Activated naive CD8-positive, alpha-beta T cell treated with anti-CD3 and anti-CD28 coated beads, Interleukin-2, amount 50 U/mL, for 24 hours (primary cell): Measurements from ENCODE around the gene F11.
"Not testable (repeated sequence)": the region's sequence is repeated elsewhere in the genome, so short reads cannot be mapped to it uniquely, and the experiment has no call there.

Source experiments
- ATAC-seq: fragments of 150-1000 bp; cut with Tn5 transposase; one replicate; pipeline ENCODE4 v1.10.0; 2021
- DNase-seq: peaks from one replicate; pipeline ENCODE4 v3.0.0; 2021
- H3K27ac Mint-ChIP-seq: one replicate; pipeline ENCODE4 v1.8.0; 2021; ENCODE audit warnings: mild to moderate bottlenecking, mixed read lengths
- H3K27me3 Mint-ChIP-seq: one replicate; pipeline ENCODE4 v1.8.0; 2021; ENCODE audit warnings: mixed read lengths
- H3K36me3 Mint-ChIP-seq: one replicate; pipeline ENCODE4 v1.8.0; 2021; ENCODE audit warnings: low read depth, mixed read lengths
- H3K4me1 Mint-ChIP-seq: one replicate; pipeline ENCODE4 v1.8.0; 2021; ENCODE audit warnings: mixed read lengths
- H3K4me3 Mint-ChIP-seq: one replicate; pipeline ENCODE4 v1.8.0; 2021; ENCODE audit warnings: mild to moderate bottlenecking, moderate library complexity, mixed read lengths
- H3K9me3 Mint-ChIP-seq: one replicate; pipeline ENCODE4 v1.8.0; 2021; ENCODE audit warnings: mixed read lengths

F11 gene

DNA sequence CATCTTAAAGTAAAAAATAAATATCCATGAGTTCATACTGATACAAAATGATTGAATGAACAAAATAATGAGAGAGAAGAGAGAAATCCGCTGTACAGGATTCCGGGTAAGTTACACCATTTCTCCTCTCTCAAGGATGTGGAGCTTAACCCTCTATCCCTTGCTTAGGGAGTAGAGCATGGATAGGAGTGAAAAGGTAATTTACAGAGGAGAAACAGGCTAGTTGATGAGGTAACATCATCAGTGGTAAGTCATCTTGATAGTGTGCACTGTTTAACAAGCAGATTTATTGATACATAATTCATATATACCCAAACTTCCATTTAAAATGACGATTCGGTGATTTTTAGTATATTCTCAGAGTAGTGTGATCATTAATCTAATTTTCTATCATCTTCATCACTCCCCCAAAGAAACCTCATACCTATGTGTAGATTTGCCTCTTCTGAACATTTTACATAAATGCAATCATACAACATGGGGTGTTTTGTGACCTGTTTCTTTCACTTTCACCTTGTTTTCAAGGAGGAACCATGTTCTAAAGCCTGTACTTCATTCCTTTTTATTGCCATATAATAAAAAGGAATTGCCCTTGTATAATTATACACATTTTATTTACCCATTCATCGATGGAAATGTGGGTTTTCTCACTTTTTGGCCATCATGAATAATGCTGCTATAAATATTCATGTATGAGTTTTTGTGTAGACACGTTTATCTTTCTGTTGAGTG is 34.8 kb downstream of the F11 start:
- DNase-seq (no peak), ATAC-seq (no peak)
- Mint-ChIP-seq H3K9me3 (no peaks in the 10 kb centered on the region), H3K27me3 (peaks cover 18% of the 10 kb centered on the region), H3K4me3 (no peak overlapping the region), H3K36me3 (no peaks in the 10 kb centered on the region), H3K4me1 (no peaks in the 10 kb centered on the region), H3K27ac (no peak overlapping the region)

DNA sequence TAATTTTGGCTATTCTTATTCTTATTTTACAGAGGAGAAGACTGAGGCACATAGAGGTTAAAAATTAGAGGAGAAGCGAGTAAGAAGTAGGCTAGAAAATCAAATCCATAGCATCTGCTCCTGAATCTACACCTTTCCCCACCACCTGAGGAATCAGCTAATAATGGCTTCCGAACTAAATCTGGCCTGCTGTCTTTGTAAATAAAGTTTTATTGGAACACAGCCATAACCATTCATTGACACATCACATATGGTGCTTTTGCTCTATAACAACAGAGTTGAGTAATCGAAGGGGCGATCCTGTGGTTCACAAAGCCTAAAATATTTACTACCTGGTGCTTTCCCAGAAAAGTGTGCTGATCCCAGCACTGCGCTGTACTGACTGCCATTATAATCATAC is 38.2 kb downstream of the F11 start:
- no peaks in the 10 kb centered on the region for H3K36me3 Mint-ChIP-seq
- H3K4me1 Mint-ChIP-seq = no peaks in the 10 kb centered on the region
- ATAC-seq (no peak), DNase-seq (no peak)
- H3K27ac Mint-ChIP-seq = no peak overlapping the region
- H3K27me3 Mint-ChIP-seq = peaks cover 10% of the 10 kb centered on the region
- H3K9me3 Mint-ChIP-seq = no peaks in the 10 kb centered on the region
- no peak overlapping the region for H3K4me3 Mint-ChIP-seq

DNA sequence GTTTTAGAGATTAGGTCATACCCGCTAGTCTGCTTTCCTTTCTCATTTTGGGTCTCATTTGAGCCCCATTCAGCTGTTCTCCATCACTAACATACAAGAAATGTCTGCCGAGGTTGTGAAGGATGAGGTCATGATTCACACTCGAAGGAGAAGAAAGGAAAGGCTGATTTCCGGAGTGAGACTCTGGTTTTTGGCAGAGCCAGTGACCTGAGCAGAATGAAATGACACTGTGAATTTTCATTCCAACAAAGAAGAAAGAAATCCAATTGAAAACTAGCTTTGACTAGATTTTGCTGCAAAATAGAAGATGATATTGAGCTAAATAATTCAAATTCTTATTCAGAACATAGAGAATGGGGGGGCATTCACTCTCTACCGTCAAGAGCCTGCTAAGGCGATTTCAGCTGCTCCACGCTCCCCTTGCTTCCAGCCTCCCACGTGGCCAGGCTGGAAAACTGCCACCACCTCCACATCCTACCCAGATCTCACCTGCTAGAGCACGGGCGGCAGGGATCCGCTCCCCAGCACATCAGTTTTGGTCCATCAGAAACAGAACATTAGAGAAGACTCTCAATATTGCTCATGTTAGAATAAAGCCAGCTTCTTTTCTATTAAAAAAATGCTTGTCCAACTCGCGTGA is 39.0 kb downstream of the F11 start:
- H3K4me1 Mint-ChIP-seq = no peaks in the 10 kb centered on the region
- H3K36me3 Mint-ChIP-seq = no peaks in the 10 kb centered on the region
- no peaks in the 10 kb centered on the region for H3K9me3 Mint-ChIP-seq
- no peak for DNase-seq
- no peak overlapping the region for H3K4me3 Mint-ChIP-seq
- peaks cover 7% of the 10 kb centered on the region for H3K27me3 Mint-ChIP-seq
- ATAC-seq = no peak
- no peak overlapping the region for H3K27ac Mint-ChIP-seq

DNA sequence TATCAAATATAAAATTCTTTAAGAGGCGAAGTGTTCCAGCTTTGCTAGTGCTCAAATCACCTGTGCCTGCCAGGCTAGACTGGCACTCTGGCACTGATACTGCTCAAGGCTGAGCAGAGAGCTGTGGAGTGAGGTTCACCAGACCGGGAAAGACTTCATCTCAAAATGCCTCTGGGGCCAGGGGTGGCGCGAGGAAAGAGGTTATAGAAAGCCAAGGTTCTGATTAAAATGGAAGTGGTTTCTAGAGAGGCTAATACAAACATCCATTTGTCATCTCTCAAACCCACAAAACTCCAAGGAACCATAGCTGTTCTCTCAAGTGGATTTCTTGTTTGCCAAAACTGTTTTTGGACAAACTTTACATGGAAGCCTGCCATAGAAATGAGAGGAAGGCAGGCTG is 41.5 kb downstream of the F11 start:
- Mint-ChIP-seq H3K27ac (no peak overlapping the region), H3K9me3 (no peaks in the 10 kb centered on the region), H3K4me1 (no peaks in the 10 kb centered on the region), H3K4me3 (no peak overlapping the region), H3K27me3 (peaks cover 7% of the 10 kb centered on the region), H3K36me3 (no peaks in the 10 kb centered on the region)
- ATAC-seq = no peak
- no peak for DNase-seq

DNA sequence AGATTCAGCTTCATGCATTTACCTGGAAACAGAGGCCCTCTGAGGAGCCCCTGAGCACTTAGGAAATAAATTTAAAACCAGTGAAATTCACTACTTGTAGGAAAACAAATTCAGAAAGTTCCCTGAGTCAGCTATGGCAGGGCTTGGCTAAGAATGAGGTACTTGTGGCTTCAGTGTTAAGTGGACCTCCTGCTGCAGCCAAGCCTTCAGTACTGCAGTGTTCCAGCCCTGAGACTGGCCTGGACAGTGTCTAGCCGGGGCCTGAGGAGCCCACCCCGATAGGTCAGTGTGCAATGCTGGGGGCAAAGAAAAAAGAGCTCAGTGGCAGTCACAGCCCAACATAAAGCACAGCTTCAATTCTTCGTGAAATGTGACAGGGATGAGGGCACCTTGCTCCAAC is 41.9 kb downstream of the F11 start:
- DNase-seq (no peak), ATAC-seq (no peak)
- Mint-ChIP-seq H3K4me3 (no peak overlapping the region), H3K4me1 (no peaks in the 10 kb centered on the region), H3K27ac (no peak overlapping the region), H3K36me3 (no peaks in the 10 kb centered on the region), H3K27me3 (peaks cover 7% of the 10 kb centered on the region), H3K9me3 (no peaks in the 10 kb centered on the region)

DNA sequence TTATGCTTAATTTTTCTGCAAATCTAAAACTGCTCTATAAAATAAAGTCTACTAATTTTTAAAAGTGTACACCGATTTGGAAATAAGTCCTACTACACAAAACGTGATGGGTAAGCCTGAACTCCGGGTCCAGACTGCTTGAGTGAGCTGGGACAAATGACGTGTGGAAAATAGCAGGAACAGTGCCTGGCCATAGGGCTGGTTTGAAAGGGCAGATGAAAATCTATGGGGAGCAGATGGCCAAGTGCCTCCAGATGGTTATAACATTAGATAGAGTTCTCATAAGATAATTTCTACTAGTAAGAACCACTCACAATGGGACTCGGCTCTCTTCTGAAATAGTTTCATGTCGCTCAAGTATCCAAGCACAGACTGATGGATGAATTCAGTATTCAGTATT is 52.5 kb downstream of the F11 start:
- Mint-ChIP-seq H3K27me3 (peaks cover 2% of the 10 kb centered on the region), H3K9me3 (no peaks in the 10 kb centered on the region), H3K27ac (no peak overlapping the region), H3K4me1 (no peaks in the 10 kb centered on the region), H3K4me3 (no peak overlapping the region), H3K36me3 (no peaks in the 10 kb centered on the region)
- DNase-seq = no peak
- ATAC-seq = no peak

DNA sequence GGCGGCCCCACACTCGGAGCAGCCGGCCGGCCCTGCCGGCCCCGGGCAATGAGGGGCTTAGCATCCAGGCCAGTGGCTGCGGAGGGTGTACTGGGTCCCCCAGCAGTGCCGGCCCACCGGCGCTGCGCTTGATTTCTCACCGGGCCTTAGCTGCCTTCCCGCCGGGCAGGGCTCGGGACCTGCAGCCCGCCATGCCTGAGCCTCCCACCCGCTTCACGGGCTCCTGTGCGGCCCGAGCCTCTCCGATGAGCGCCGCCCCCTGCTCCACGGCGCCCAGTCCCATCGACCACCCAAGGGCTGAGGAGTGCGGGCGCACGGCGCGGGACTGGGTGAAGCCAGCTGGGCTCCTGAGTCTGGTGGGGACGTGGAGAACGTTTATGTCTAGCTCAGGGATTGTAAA is 58.7 kb downstream of the F11 start:
- not testable (repeated sequence) for DNase-seq, H3K4me1 Mint-ChIP-seq, ATAC-seq, H3K27ac Mint-ChIP-seq, H3K9me3 Mint-ChIP-seq, H3K36me3 Mint-ChIP-seq, H3K4me3 Mint-ChIP-seq, H3K27me3 Mint-ChIP-seq

DNA sequence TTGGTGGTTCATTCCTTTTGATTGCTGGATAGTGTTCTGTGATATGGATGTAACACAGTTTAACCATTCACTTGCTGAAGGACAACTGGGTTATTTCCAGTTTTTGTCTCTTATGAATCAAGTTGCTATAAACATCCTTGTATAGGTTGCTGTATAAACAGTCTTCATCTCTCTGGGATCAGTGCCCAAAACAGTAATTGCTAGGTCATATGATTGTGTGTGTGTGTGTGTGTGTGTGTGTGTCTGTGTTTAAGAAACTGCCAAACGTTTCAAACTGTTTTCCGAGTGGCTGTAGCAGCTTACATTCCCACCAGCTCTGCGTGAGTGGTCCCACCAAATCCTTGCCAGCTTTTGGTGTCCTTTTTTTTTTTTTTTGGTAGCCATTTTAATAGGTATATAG is 60.4 kb downstream of the F11 start:
- DNase-seq (no peak), ATAC-seq (no peak)
- no peaks in the 10 kb centered on the region for H3K36me3 Mint-ChIP-seq
- H3K27me3 Mint-ChIP-seq = peaks cover 3% of the 10 kb centered on the region
- H3K9me3 Mint-ChIP-seq = peaks cover 12% of the 10 kb centered on the region
- H3K27ac Mint-ChIP-seq = no peak overlapping the region
- no peaks in the 10 kb centered on the region for H3K4me1 Mint-ChIP-seq
- H3K4me3 Mint-ChIP-seq = no peak overlapping the region

DNA sequence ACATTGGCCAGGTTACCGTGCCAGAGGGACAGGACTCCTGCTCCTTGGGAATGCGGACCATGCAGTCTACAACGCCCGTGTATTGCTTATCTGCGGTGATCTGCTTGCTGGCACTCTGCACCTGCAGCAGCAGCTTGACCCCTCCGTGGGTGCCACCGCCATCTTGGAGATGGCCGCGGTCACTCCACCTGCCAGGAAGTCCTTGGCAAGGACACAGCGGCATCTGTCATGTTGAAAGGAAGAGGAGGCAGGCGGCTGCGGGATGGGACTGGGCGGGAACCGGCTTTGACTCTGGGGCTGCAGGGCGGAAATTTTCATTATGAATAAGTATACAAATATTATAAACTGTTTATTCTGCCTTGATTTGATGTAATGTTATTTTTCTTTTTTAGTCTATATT is 63.4 kb downstream of the F11 start:
- Mint-ChIP-seq H3K27me3 (peaks cover 2% of the 10 kb centered on the region), H3K4me1 (no peaks in the 10 kb centered on the region), H3K4me3 (no peak overlapping the region), H3K9me3 (peaks cover 31% of the 10 kb centered on the region), H3K36me3 (no peaks in the 10 kb centered on the region), H3K27ac (no peak overlapping the region)
- no peak for ATAC-seq
- DNase-seq = no peak

DNA sequence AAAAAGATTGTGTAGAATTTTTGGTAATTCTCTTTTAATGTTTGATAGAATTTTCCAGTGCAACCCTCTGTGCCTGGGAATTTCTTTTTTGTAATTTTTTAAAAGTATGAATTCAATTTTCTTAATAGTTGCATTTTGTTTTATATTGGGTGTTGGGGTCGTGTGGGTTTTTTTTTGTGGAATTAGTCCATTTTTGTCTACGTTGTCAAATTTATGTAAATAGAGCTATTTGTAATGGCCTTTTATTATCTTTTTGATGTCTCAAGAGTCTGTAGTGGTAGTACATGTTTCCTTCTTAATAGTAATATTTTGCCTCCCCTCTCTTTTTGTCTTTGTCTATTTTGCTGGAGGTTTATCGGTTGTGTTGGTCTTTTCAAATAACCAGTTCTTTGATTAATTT is 64.4 kb downstream of the F11 start:
- Mint-ChIP-seq H3K4me1 (no peaks in the 10 kb centered on the region), H3K27ac (no peak overlapping the region), H3K36me3 (no peaks in the 10 kb centered on the region), H3K9me3 (peaks cover 31% of the 10 kb centered on the region), H3K27me3 (peaks cover 2% of the 10 kb centered on the region), H3K4me3 (no peak overlapping the region)
- DNase-seq = no peak
- ATAC-seq = no peak

DNA sequence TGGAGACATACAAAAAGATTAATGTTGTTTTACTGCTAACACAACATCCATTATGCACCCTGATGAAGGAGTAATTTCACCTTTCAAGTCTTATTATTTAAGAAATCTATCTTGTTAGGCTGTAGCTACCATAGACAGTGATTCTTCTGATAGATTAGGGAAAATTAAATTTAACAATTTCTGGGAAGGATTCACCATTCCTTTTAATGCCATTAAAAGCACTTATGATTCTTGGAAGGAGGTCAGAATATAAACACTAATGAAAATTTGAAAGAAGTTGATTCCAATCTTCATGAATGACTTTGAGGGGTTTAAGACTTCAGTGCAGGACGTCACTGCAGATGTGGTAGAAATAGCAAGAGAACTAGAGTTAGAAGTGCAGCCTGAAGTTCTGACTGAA is 69.8 kb downstream of the F11 start:
- Mint-ChIP-seq H3K27me3 (no peaks in the 10 kb centered on the region), H3K4me1 (no peaks in the 10 kb centered on the region), H3K9me3 (peaks cover 23% of the 10 kb centered on the region), H3K36me3 (no peaks in the 10 kb centered on the region), H3K27ac (no peak overlapping the region), H3K4me3 (no peak overlapping the region)
- ATAC-seq (no peak), DNase-seq (no peak)
